A549 treated with AZD9567 at 1 μM for 4 hours (cell line): Measurements from ENCODE around the gene ZNF574. TPM values are rescaled to one million over a fixed set of nuclear protein-coding genes. Genes with fewer than 3 reads are reported as not detected.

ENCODE experiments used
- total RNA-seq: library from RNA; stranded (reverse); fragments of 200-300 nt; extraction: Qiagen RNA extraction; gene quantifications from 5 replicates; pipeline ENCODE4 v1.2.3, GENCODE V29; 2022; ENCODE audit not compliant: insufficient read depth

Gene ZNF574
- 35.6 to 44.4 TPM (median 39.7 TPM) in 5 replicates for total RNA-seq

DNA sequence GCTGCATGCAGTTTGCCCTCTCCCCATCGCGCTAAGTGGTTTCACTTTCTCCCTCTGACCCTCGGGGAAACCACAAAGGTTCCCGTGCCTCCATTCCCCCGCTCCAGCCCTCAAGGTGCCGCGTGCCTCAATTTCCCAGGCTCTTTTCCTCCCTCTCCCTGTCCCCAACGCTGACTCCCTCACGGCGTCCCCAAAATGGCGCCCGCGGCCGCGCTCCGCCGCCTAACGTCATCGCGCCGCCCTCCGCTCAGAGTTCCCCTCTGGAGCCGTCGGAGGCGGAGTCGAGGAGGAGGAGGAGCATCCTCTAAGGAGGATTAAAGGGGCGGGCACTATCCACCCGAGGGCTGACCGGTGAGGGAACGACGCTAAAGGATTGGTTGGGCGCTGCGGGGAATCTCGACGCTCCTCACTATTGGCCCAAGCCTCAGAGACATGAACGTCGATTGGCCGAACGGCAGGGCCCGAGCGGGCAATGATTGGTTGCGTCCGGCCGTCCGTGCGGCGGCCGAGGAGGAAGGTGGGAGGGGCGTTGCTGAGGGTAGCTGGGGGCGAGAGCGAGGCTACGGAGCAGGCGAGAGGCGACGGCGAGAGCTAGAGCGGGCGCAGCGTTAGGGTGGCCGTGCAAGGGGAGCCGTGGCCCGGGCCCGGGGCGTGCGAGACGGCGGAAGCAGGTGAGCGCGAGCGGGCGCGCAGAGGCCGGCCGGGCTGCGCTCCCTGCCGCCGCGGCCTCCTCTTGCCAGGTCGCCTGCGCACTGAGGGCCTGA is at the start of gene ZNF574:
ZNF574 (plus strand) TSS at position 551 of the 764 bp plus-strand sequence. CDS start 2,441 bp downstream, outside the sequence.

GRCh38 chr19:42069619-42070351 is 6.2 kb upstream of the ZNF574 start, which contains the start of gene GRIK5:
TSS of gene GRIK5 (minus strand) at chr19:42070206. CDS start at chr19:42065770, 4,436 bp downstream.

Other genes with a start within 250 kb of the ZNF574 start
- not detected in 5 replicates for gene LYPD4, start 231.5 kb upstream of the ZNF574 start, total RNA-seq
- not detected in 5 replicates for gene DMRTC2, start 231.1 kb upstream of the ZNF574 start, total RNA-seq
- 7,692 to 10,068 TPM (median 9,223 TPM) in 5 replicates for gene RPS19, start 215.9 kb upstream of the ZNF574 start, total RNA-seq
- 0.80 to 1.1 TPM (median 0.89 TPM) in 4 of 5 replicates, not detected in the other for gene CD79A, start 198.9 kb upstream of the ZNF574 start, total RNA-seq
- gene ARHGEF1, start 193.0 kb upstream of the ZNF574 start, total RNA-seq, result 65.0 to 115 TPM (median 98.1 TPM) in 5 replicates
- gene ERFL, start 147.7 kb upstream of the ZNF574 start, total RNA-seq, result 0.29 to 0.33 TPM (median 0.30 TPM) in 4 of 5 replicates, not detected in the other
- 162 to 276 TPM (median 247 TPM) in 5 replicates for gene RABAC1, start 116.8 kb upstream of the ZNF574 start, total RNA-seq
- 2.4 to 5.3 TPM (median 4.3 TPM) in 5 replicates for gene ATP1A3, start 81.9 kb upstream of the ZNF574 start, total RNA-seq
- gene GRIK5, start 6.0 kb upstream of the ZNF574 start, total RNA-seq, result 0.39 to 0.84 TPM (median 0.51 TPM) in 5 replicates
- gene POU2F2, start 56.3 kb downstream of the ZNF574 start, total RNA-seq, result 0.23 to 1.1 TPM (median 0.40 TPM) in 5 replicates
- 47.7 to 74.6 TPM (median 67.5 TPM) in 5 replicates for gene DEDD2, start 141.5 kb downstream of the ZNF574 start, total RNA-seq
- gene ZNF526, start 144.1 kb downstream of the ZNF574 start, total RNA-seq, result 17.6 to 22.0 TPM (median 19.8 TPM) in 5 replicates
- 108 to 158 TPM (median 149 TPM) in 5 replicates for gene GSK3A, start 166.4 kb downstream of the ZNF574 start, total RNA-seq
- 110 to 145 TPM (median 117 TPM) in 5 replicates for gene ERF, start 179.0 kb downstream of the ZNF574 start, total RNA-seq
- 39.8 to 51.4 TPM (median 48.5 TPM) in 5 replicates for gene CIC, start 193.1 kb downstream of the ZNF574 start, total RNA-seq
- 3.5 to 7.3 TPM (median 4.1 TPM) in 5 replicates for gene PRR19, start 226.0 kb downstream of the ZNF574 start, total RNA-seq
- gene PAFAH1B3, start 226.5 kb downstream of the ZNF574 start, total RNA-seq, result 146 to 166 TPM (median 152 TPM) in 5 replicates
- gene TMEM145, start 237.1 kb downstream of the ZNF574 start, total RNA-seq, result 3.1 to 4.6 TPM (median 3.6 TPM) in 4 of 5 replicates, not detected in the other
- gene MEGF8, start 249.5 kb downstream of the ZNF574 start, total RNA-seq, result 19.4 to 25.8 TPM (median 23.4 TPM) in 5 replicates